Thyroid gland (tissue), 4 donors: ENCODE results near the gene NALCN. TPM values are rescaled to one million over a fixed set of nuclear protein-coding genes. Genes with fewer than 3 reads are reported as not detected.

Source experiments
- DNase-seq, 2 donors: peaks; one replicate each; pipeline ENCODE4 v3.0.0-alpha.2; 2019
- H3K27ac ChIP-seq, 3 donors: fragments of 200-600 bp; sonication (generic); 1 replicate in 2 of 3; 2 replicates in 1 of 3; pipeline ENCODE4 v1.5.1; 2016 to 2019; ENCODE audit warnings: mild to moderate bottlenecking in 1 of 3, moderate library complexity in 1 of 3
- H3K27me3 ChIP-seq: fragments of 200-600 bp; sonication (generic); one replicate; pipeline ENCODE4 v1.5.1; 2019
- H3K36me3 ChIP-seq, 2 donors: fragments of 200-600 bp; sonication (generic); one replicate each; pipeline ENCODE4 v1.5.1; 2016 to 2019
- H3K4me1 ChIP-seq, 2 donors: fragments of 200-600 bp; sonication (generic); one replicate each; pipeline ENCODE4 v1.5.1; 2017 to 2019
- H3K4me3 ChIP-seq, 3 donors: fragments of 200-600 bp; sonication (generic); replicated peaks in 1 of 3; 1 replicate in 2 of 3; 2 replicates in 1 of 3; pipeline ENCODE4 v1.5.1; 2016; ENCODE audit warnings: mild to moderate bottlenecking in 1 of 3
- H3K9me3 ChIP-seq: fragments of 200-600 bp; sonication (generic); one replicate; pipeline ENCODE4 v1.5.1; 2017
- CTCF ChIP-seq, 6 experiments: fragments of 200-600 bp in 3 of 6; fragments of 450-650 bp in 3 of 6; sonication (generic) in 3 of 6; IDR thresholded peaks; one replicate each; pipeline ENCODE4 v1.5.1; 2016 to 2019; ENCODE audit warnings: antibody characterized with exemption in 6 of 6, mild to moderate bottlenecking in 2 of 6, inconsistent platforms in 1 of 6, moderate library complexity in 1 of 6
- POLR2A ChIP-seq, 2 donors: fragments of 450-650 bp; IDR thresholded peaks; one replicate each; pipeline ENCODE4 v1.6.1; 2017; ENCODE audit warnings: antibody characterized with exemption in 2 of 2, mild to moderate bottlenecking in 2 of 2, moderate library complexity in 1 of 2
- WGBS, 2 donors: methylation state at CpG; one replicate each; pipeline ENCODE4 v1.1.5; 2017; 5-methylcytosine and 5-hydroxymethylcytosine counted together
- intact Hi-C: fragments of 100-400 bp; cut with DNase I; formaldehyde crosslinking; loops from one replicate; pipeline ENCODE4 v1.15.1; 2023
- total RNA-seq, 4 donors: library from RNA; depleted of rRNA; stranded (reverse); fragments of >200 nt; gene quantifications; one replicate each; pipeline ENCODE4 v1.2.3, GENCODE V29; 2016

NALCN gene
- total RNA-seq, 4 donors from 2014 or later, result 2.3 to 6.4 (median 4.4) TPM

GRCh38 chr13:101111894-101112293 lies 304.4 kb downstream of the NALCN start:
- H3K27ac ChIP-seq, result no peak overlapping the region
- H3K4me1 ChIP-seq, result no peaks in the 10 kb centered on the region
- H3K4me3 ChIP-seq, result no peak overlapping the region
- no peaks in the 10 kb centered on the region for H3K27me3 ChIP-seq
- H3K9me3 ChIP-seq, result no peaks in the 10 kb centered on the region
- no peak for TF ChIP-seq CTCF (IDR thresholded peaks at IDR 0.05)
- no peak for TF ChIP-seq POLR2A (IDR thresholded peaks at IDR 0.05)
- intact Hi-C loops, result no loop called here
- 84 to 88% methylated on average over 2 of the region's 2 CpGs for WGBS, 2 donors
- no peak for DNase-seq
- no peaks in the 10 kb centered on the region for H3K36me3 ChIP-seq

GRCh38 chr13:101109005-101109404 lies 307.3 kb downstream of the NALCN start:
- DNase-seq, result no peak
- 93 to 94% methylated on average over 7 of the region's 7 CpGs for WGBS, 2 donors
- Histone ChIP-seq H3K27me3 (no peaks in the 10 kb centered on the region), H3K36me3 (no peaks in the 10 kb centered on the region), H3K9me3 (no peaks in the 10 kb centered on the region), H3K4me1 (no peaks in the 10 kb centered on the region), H3K4me3 (no peak overlapping the region), H3K27ac (no peak overlapping the region)
- TF ChIP-seq CTCF (IDR thresholded peaks at IDR 0.05) (no peak), POLR2A (IDR thresholded peaks at IDR 0.05) (no peak)
- intact Hi-C loops, result loop anchor here (10.0 kb wide), 1 partner anchor 384 kb away; no protein-coding TSS in a partner anchor

GRCh38 chr13:101098873-101099272 lies 317.4 kb downstream of the NALCN start:
- Histone ChIP-seq H3K9me3 (no peaks in the 10 kb centered on the region), H3K27ac (no peak overlapping the region), H3K4me3 (no peak overlapping the region), H3K36me3 (no peaks in the 10 kb centered on the region), H3K4me1 (no peaks in the 10 kb centered on the region), H3K27me3 (no peaks in the 10 kb centered on the region)
- intact Hi-C loops, result no loop called here
- 96 to 97% methylated on average over 4 of the region's 4 CpGs for WGBS, 2 donors
- TF ChIP-seq POLR2A (IDR thresholded peaks at IDR 0.05), result no peak
- TF ChIP-seq CTCF (IDR thresholded peaks at IDR 0.05), result no peak
- DNase-seq, result no peak

GRCh38 chr13:101092985-101093384 lies 323.3 kb downstream of the NALCN start:
- no peak for DNase-seq
- intact Hi-C loops, result no loop called here
- no peaks in the 10 kb centered on the region for H3K36me3 ChIP-seq
- H3K4me3 ChIP-seq, result no peak overlapping the region
- no peaks in the 10 kb centered on the region for H3K4me1 ChIP-seq
- H3K9me3 ChIP-seq, result no peaks in the 10 kb centered on the region
- no peaks in the 10 kb centered on the region for H3K27me3 ChIP-seq
- no peak for TF ChIP-seq CTCF (IDR thresholded peaks at IDR 0.05)
- no peak for TF ChIP-seq POLR2A (IDR thresholded peaks at IDR 0.05)
- H3K27ac ChIP-seq, result no peak overlapping the region

GRCh38 chr13:101090287-101090686 lies 326.0 kb downstream of the NALCN start:
- Histone ChIP-seq H3K27ac (no peak overlapping the region), H3K36me3 (no peaks in the 10 kb centered on the region), H3K4me1 (no peaks in the 10 kb centered on the region), H3K9me3 (no peaks in the 10 kb centered on the region), H3K4me3 (no peak overlapping the region), H3K27me3 (no peaks in the 10 kb centered on the region)
- WGBS, 2 donors, result 83 to 87% methylated on average over 4 of the region's 4 CpGs
- no peak for DNase-seq
- intact Hi-C loops, result no loop called here
- TF ChIP-seq CTCF (IDR thresholded peaks at IDR 0.05) (no peak), POLR2A (IDR thresholded peaks at IDR 0.05) (no peak)
